Lung (tissue), 12 donors: ENCODE data around the gene TBC1D10A. TPM values are rescaled to one million over a fixed set of nuclear protein-coding genes. Genes with fewer than 3 reads are reported as not detected.

Experiments used
- ATAC-seq: fragments of 200-7000 bp; cut with Tn5 transposase; one replicate; pipeline ENCODE4 v1.9.1; 2020; ENCODE audit warnings: moderate number of reproducible peaks; ENCODE audit not compliant: insufficient read depth, low FRiP score
- DNase-seq, 3 donors: peaks; one replicate each; pipeline ENCODE4 v3.0.0-alpha.2; 2013 to 2017
- H3K27ac ChIP-seq, 2 donors: one replicate each; pipeline ENCODE4 v1.5.1; 2013; ENCODE audit warnings: mild to moderate bottlenecking in 2 of 2, moderate library complexity in 2 of 2, control low read depth in 1 of 2, inconsistent platforms in 1 of 2, low read depth in 1 of 2, low read length in 1 of 2
- H3K27me3 ChIP-seq, 3 donors: one replicate each; pipeline ENCODE4 v1.5.1; 2013; ENCODE audit warnings: low read length in 2 of 3; ENCODE audit not compliant: control insufficient read depth in 3 of 3, insufficient read depth in 3 of 3
- H3K36me3 ChIP-seq, 4 donors: one replicate each; pipeline ENCODE4 v1.5.1; 2013; ENCODE audit warnings: low read length in 4 of 4, mild to moderate bottlenecking in 1 of 4, moderate library complexity in 1 of 4; ENCODE audit not compliant: control insufficient read depth in 4 of 4, insufficient read depth in 4 of 4
- H3K4me1 ChIP-seq, 5 donors: one replicate each; pipeline ENCODE4 v1.5.1; 2013; ENCODE audit warnings: low read length in 5 of 5, mild to moderate bottlenecking in 2 of 5, moderate library complexity in 1 of 5; ENCODE audit not compliant: control insufficient read depth in 5 of 5, insufficient read depth in 5 of 5
- H3K4me3 ChIP-seq: one replicate; pipeline ENCODE4 v1.5.1; 2013; ENCODE audit warnings: mild to moderate bottlenecking, control low read depth, moderate library complexity
- H3K9ac ChIP-seq, 2 donors: one replicate each; pipeline ENCODE4 v1.5.1; 2013; ENCODE audit warnings: low read length in 2 of 2, control low read depth in 1 of 2; ENCODE audit not compliant: insufficient read depth in 1 of 2
- H3K9me3 ChIP-seq, 4 donors: one replicate each; pipeline ENCODE4 v1.5.1; 2013; ENCODE audit warnings: low read length in 3 of 4, mild to moderate bottlenecking in 1 of 4, moderate library complexity in 1 of 4; ENCODE audit not compliant: control insufficient read depth in 4 of 4, insufficient read depth in 3 of 4
- CTCF ChIP-seq: IDR thresholded peaks from 2 replicates; pipeline ENCODE4 v1.5.1; 2012; ENCODE audit warnings: mild to moderate bottlenecking; ENCODE audit errors: control extremely low read depth, extremely low read depth
- WGBS, 2 donors: extraction: QIAGEN DNeasy Blood & Tissue Kit; methylation state at CpG; one replicate each; pipeline ENCODE4 v1.1.7; 2013; 5-methylcytosine and 5-hydroxymethylcytosine counted together
- polyA plus RNA-seq, 2 donors: library from polyadenylated mRNA; stranded (reverse); fragments of 200-250 nt; gene quantifications; one replicate each; pipeline ENCODE4 v1.2.1, GENCODE V29; 2013
- total RNA-seq, 2 donors: library from RNA; depleted of rRNA in 1 of 2; stranded (reverse); fragments of >200 nt in 1 of 2; gene quantifications; one replicate each; pipeline ENCODE4 v1.2.1, GENCODE V29; 2014 to 2021
- donor health status: control.
- donor health status: control.
- donor health status: Bipolar disorder and iron deficiency.
- donor health status: healthy.
- donor health status: DM: yes; HTN: yes; CAD: no.

Gene TBC1D10A
- total and polyA plus RNA-seq, 4 donors = 15.0 to 36.4 (median 26.6) TPM

GRCh38 chr22:30357236-30357570 is 30.5 kb upstream of the TBC1D10A start:
- no peak for ATAC-seq
- H3K27ac ChIP-seq = peak overlapping the region in 1 of 2 donors; percentile 100

GRCh38 chr22:30356449-30357235 is 29.9 kb upstream of the TBC1D10A start, which contains the start of the genes CCDC157 and SF3A1:
CCDC157 (plus strand) TSS chr22:30357007; CDS start chr22:30366001, 8,994 bp downstream.
SF3A1 (minus strand) TSS chr22:30356894; CDS start chr22:30356792, 102 bp downstream.
- WGBS, 2 donors = 0% methylated on average over 69 to 91 of the region's 91 CpGs
- ATAC-seq (peak; percentile 97), DNase-seq (peak; percentile 91 to 95 (median 93))
- Histone ChIP-seq H3K9me3 (no peaks in the 10 kb centered on the region), H3K27me3 (no peaks in the 10 kb centered on the region), H3K9ac (peak within 1 kb of the TSS; percentile 74 to 78), H3K4me1 (peaks cover 8 to 19% (median 13%) of the 10 kb centered on the region in 5 donors), H3K27ac (peak within 1 kb of the TSS; percentile 95 to 100), H3K4me3 (peak within 1 kb of the TSS; percentile 99), H3K36me3 (peaks cover 10 to 14% (median 12%) of the 10 kb centered on the region in 4 donors)
- no peak for TF ChIP-seq CTCF

More at GRCh38 chr22:30357236-30357570, 30.5 kb upstream of the TBC1D10A start:
- Histone ChIP-seq H3K9ac (peak overlapping the region; percentile 36 to 74), H3K4me1 (peaks cover 8 to 19% (median 13%) of the 10 kb centered on the region in 5 donors), H3K4me3 (peak overlapping the region; percentile 84), H3K27me3 (no peaks in the 10 kb centered on the region), H3K36me3 (peaks cover 5 to 14% (median 8%) of the 10 kb centered on the region in 4 donors), H3K9me3 (no peaks in the 10 kb centered on the region)
- 2 to 3% methylated on average over 9 of the region's 9 CpGs for WGBS, 2 donors
- DNase-seq = peak in 1 of 3 donors; percentile 54
- TF ChIP-seq CTCF = no peak

GRCh38 chr22:30354644-30355043 is 27.9 kb upstream of the TBC1D10A start:
- DNase-seq (no peak), ATAC-seq (no peak)
- H3K27ac ChIP-seq = peak overlapping the region in 1 of 2 donors; percentile 10
- peaks cover 8 to 19% (median 16%) of the 10 kb centered on the region in 5 donors for H3K4me1 ChIP-seq
- peaks cover 16 to 19% (median 18%) of the 10 kb centered on the region in 4 donors for H3K36me3 ChIP-seq
- TF ChIP-seq CTCF = no peak
- no peaks in the 10 kb centered on the region for H3K9me3 ChIP-seq
- no peak overlapping the region for H3K9ac ChIP-seq
- H3K27me3 ChIP-seq = no peaks in the 10 kb centered on the region
- 71 to 77% methylated on average over 5 of the region's 5 CpGs for WGBS, 2 donors
- no peak overlapping the region for H3K4me3 ChIP-seq
